NCI-H1105 treated with DMSO at 0.1 percent for 48 hours (cell line): ENCODE data around the gene CLTCL1.

Source experiments
- DNase-seq: peaks from one replicate; lab custom pipeline; 2025; lab: John Stamatoyannopoulos, UW

The CLTCL1 gene

DNA sequence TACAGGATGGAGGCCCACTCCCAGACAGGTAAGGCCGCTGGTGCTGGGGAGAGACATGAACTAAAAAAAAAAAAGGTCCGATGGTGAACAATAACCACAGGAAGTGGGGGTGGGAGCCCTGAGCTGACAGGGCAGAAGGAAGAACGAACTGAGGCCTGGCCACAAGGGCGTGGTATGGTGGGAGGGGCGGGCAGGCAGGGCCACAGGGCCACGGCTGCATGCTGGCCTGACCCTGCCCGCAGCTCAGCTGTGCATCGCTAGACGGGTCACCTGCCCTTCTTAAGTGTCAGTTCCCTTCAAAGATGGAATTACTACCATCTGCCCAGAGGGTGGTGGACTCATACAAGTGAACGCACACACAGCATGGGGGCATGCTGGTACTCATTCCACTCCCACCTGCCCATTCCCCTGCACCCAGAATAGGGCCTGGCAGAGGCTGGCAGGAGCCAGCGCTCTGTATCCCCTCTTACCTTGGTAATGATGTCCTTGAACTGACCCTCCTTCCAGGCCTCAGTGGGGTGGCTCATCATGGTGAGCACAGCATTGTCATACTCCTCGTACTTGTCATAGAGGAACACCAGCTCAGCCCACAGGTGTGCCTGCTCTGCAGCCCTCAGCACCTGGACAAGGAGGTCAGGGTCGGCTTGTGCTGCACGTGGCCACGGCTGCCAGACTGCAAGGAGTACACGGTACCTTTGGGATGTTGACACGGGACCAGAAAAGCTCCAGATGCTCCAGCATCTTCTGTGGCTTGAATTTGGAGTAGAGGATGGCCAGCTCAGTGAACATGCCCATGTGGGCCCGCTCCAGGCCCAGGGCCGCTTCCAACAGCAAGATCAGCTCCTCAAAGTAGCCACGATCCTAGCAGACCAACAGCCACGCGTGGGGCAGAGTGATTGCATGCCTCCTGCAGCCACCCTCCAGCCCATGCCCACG is 95.5 kb downstream of the CLTCL1 start:
- no peak for DNase-seq

DNA sequence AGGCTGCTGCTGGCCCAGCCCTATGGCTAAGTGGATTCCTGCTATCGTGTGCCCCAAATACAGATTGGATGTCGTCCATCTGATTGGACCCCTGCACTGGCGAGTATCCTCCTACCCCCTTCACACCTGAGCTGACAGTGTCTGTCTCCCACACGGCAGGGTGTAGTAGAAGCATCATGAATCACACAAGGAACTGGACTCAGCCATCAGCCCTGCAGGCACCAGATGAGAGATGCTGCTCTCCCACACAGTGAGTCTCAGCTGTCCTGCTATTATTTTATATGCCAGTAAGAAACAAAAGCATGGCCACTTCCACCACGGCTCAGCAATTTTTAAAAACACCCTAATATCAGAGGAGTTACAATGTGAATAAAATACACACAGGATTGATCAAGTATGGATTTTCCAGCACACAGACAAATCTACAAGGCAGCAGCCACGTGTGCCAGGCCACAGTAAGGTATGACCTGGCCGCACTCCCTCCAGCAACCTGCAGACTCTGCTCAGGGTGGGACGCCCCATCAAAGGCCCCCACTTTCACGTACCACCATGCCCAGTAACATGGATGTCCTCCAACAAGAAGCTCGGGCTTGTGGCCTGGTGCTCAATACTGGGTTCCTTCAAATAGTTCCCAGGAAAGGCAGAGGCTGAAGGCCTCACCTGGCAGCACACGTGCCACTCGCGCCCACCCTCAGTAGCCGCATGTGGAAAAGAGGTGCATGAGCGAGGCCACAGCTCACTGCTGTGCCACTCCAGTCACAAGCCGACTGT is 96.6 kb downstream of the CLTCL1 start:
- DNase-seq, result no peak

DNA sequence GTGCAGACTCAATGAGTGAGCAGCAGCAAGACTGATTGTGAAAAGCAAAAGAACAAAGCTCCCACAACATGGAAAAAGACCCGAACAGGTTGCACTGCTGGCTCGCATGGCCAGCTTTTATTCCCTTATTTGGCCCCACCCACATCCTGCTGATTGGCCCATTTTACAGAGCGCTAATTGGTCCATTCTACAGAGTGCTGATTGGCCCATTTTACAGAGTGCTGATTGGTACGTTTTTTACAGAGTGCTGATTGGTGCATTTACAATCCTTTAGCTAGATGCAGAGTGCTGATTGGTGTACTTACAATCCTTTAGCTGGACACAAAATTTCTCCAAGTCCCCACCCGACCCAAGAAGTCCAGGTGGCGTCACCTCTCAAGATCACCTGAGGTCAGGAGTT is 97.6 kb downstream of the CLTCL1 start:
- no peak for DNase-seq

DNA sequence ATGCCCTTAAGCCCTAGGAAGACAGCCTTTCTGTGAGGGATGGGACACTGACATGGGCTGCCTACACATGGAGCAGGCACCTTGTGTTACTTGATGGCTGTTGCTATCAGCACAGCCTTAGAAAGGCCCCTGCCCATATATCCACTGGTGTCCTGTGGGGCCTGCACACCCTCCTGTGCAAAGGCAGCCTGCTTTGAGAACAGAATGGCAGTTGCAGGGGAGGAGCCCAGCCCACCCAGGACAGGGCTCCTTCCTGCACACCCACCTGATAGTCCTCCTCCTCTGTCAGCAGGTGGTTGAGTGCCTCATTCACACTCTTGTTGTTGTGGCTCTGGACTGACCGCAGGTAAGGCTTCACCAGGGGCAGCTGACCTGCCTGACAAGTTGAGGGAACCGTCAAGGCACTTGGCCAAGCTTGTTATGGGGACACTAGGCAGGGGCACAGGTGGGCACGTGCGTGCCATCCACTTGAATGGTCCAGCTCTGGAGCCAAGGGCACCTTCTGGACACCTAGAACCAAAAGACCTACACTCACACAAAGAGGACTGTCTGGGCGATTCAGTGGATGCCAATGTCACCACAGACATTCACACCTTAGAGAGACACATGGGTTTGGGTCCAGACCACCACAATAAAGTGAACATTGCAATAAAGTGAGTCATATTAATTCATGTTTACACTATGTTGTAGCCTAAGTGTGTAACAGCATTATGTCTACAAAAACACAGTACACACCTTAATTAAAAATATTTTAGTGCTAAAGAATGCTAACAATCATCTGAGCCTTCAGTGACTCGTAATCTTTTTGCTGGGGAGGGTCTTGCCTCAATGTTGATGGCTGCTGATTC is 103.6 kb downstream of the CLTCL1 start:
- DNase-seq, result no peak

DNA sequence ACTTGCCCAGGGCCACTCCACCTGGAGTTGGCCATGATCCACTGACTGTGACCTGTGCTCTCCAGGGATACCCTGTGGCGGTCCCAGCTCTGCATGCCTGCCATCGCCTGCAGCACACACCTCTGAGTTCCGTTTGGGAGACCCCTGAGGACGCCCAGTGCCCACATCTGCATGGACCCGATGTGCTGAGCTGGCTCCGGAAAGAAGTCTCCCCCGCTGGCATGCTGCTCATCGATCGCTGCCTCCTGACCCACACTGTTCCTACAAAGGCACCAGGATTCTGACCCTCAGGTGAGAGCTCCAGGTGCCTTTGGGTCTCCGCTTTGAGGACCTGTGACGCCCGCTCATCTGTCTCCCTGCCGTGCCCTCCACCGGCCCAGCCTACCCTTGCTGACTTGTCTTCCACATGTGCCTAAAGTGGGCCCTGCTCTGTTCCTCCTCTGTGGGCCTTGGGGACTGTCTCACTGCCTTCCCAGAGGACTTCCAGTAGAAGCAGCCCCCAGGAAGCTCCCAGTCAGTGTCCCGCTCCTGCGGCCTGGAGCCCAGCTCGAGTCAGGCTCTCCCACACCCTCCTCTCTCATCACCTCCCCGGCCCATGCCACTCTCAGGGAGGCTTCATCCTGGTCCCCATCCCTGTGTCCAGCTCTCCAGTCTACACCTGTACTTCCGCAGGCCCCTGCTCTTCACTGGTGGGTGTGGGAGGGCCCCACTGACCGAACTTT is 107.1 kb downstream of the CLTCL1 start:
- DNase-seq, result no peak

DNA sequence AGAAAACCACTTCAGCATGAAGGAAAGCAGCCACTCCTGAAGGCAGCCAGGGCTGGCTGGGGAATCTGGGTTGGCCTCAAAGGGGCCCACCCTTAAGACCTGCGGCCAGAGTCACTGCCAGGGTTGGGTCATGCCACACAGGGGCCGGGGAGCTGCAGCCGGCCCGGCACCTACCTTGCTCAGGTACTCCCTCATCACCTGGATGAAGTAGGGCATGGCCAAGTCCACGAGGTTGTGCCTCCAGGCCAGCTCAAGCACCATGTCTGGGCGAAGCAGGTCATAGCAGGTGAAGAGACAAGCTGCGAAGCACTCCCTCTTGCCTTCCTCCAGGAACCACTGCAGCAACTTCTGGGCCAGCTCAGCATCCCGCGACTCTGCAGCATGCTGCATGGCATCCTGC is 108.3 kb downstream of the CLTCL1 start:
- no peak for DNase-seq

DNA sequence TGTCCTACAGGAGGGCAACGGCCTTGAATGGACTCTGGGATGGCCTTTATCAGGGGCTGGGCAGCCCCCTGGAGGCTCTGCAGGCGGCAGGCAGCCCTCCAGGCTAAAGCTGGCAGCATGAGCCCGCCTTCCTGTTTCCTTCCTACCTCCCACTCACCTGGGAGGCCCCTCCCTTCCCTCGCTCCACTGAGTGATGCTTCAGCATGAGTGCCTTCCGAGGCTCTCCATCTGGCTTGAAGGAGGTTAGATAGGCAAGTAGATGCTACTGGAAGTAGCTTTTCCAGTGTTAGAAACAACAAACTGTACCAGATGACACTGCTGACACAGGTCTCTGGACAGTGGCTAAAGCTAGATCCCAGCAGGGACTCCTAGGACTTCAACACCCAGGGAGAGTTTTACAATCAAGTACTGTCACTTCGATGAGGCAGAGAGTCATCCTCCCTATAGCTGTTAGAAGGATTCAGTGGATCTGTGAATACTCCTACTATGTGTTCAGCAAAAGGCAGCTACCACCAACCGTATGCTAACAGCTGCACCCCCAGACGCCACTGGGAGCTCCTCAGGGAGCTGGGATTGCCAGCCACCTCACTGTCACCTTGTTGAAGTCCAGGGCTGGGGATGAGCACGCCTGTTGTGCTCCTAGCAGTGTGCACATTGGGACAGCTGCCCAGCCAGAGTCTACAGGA is 108.9 kb downstream of the CLTCL1 start:
- DNase-seq, result no peak

DNA sequence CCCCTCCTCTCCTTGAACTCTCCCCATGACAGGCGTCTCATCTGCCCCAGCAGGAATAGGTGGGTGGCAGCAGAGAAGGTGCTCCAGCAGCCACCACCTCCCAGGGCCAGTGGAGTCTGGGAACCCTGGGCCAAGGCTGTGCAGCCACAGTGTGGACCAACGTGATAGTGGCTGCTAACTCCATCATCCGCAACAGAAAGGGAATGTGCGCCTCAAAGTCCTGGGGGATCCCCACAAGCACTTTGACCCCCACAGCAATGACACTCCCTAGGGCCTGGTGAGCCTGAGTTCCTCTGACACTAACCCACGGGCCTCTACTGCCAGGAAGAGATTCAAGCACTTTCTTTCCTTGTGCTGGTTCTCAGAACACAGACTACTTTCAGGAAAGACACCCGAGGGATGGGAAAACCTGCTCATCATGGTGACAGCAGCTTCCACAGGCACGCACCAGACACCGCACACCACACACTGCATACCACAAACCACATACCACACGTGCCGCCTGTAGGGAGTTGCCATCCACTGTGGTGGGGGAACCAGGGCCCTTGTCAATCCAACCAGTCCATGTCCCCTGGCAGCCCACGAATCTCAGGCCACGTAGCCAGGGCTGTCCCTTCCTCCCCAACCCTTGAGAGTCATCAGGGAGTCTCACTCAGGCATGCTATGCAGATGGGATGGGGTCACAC is 109.6 kb downstream of the CLTCL1 start:
- DNase-seq, result no peak

DNA sequence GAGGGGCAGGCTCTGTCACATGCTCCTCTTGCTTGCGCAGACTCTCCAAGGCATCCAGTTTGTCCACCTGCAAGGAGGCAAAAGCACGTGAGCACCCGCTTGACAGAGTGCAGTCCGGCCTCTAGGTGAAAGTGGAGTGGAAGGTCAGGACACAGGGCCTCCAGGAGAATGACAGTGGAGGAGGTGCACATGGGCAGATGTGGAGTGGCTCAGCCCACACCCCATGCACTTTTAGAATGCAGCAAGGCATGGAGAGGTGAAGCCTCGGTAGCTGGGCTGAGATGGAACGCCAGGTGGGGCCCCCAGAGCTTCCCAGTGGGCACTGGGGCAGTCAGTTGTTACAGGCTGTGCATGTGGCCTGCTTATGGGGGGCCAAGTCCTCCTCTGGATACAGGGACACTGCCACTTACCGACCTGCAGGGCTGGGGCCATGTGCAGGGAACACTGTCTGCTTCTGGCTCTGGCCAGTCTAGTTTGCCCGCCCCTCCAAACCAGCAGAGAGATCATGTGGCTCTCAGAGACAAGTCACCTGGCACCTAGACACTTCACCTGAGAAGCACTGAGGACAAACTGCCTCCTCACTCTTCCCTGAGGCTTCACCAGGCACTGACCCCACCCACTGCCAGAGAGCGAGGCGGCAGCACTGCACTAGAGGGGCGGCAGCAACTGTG is 110.6 kb downstream of the CLTCL1 start:
- no peak for DNase-seq

DNA sequence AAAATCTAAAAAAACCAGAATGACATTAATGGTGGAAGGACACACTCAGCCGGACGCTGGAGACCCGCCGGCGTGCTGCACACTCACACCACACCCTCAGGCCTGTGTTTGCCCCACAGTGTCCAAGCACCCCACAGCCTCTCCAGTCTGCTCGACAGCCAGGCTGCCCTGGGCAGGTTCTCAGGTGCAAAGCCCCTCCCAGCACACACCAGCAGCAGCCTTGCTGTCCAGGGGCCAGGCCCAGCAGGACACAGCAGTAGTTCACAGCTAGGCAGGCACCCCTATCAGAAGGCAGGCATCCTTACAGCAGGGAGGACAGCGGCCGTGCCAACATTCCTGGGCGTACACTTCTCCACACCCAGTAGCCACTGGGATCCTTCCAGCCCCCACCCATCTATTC is 111.3 kb downstream of the CLTCL1 start:
- DNase-seq, result no peak

DNA sequence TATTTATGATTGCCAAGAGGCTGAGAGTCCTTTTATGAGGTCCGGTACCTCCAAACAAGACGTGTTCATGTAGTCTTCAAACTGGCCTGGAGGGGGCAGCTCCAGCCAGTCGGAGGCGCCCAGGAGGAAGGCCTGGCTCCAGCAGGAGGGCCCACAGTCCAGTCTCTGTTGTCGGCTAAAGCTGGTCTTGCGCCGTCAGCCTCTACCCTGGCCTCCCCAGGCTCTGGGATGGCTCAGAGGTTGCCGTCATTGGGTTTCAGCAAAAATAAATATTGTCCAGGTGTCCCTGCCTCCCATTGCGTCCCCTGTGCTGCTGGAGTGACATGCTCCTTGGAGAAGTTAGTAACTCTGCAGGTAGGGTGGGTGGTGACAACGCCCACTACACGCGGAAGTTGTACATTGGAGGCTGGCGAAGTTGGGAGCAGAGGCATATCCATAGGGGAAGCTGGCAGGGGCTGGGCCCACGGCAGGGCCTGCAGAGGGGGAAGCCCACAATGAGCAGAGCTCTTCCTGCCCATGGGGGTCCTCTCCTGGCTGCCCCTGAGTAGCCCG is 111.9 kb downstream of the CLTCL1 start:
- DNase-seq, result peak; percentile 62

DNA sequence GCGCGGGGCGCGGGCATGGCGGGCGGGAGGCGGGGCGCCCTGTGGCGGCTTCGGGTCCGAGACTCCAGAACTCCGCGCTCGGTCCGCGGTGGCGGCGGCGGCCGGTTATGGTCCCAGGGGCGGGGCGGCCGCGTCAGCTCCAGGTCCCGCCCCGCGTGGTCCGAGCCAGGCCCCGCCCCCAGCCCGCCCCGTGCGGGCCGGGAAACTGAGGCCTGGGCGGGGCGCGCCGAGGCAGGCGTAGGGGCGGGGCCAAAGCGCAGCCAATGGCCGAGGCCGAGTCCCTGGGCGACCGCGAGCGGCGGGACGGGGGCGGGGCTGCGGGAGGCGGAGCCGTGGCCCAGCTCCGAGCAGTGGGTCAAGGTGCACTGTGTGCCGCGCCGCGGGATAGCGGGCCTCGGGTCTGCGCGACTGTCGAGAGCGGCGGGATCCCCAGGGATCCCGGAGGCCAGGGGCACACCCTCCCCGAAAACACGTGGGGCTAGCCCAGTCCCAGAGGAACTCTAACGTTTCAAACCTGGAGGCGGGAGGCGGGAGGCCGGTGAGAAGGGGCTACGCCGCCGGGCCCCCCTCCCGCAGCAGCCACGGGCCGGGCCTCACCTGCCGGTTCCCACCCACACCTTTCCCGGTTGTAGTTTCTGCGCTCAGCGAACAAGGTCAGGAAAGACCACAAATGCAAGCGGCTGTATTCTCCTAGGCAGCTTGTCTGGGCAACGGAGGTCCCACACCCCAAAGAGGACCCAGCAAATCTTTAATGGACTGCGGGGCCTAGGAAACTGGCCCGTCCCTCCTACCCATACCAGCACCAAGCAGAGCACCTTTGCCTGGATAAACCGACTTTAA is 112.6 kb downstream of the CLTCL1 start, which contains the start of gene SLC25A1:
TSS of gene SLC25A1 (minus strand) at position 80 of the 840 bp plus-strand sequence. CDS start at position 17, 63 bp downstream.
- peak; percentile 70 for DNase-seq

DNA sequence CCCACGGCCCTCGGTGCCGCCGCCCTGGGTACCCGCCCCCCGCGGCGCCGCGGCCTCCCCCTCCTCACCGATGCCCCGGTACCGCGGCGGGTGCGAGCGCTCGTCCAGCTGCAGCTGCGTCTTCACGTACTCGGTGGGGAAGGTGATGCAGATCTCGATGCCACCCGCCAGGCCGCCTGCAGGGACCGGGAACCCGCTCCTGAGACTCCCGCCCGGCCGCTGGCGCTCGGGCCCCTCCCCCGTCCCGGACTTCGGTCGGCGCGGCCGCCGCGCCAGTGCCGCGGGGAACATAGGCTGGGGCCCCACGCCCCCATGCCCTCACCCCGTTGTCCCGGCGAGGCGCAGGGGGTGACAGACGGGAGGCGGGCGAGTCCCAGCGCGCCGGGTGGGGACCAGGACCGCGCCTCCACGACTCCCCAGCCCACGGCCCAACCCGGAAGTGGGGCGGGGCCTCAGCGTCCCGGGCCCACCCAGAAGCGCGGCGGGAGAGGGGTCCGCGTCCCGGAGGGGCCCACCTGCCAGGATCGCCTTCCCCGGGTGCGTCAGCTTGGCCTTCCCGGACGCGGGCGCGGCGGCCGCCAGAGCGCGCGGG is 113.4 kb downstream of the CLTCL1 start:
- DNase-seq, result no peak

DNA sequence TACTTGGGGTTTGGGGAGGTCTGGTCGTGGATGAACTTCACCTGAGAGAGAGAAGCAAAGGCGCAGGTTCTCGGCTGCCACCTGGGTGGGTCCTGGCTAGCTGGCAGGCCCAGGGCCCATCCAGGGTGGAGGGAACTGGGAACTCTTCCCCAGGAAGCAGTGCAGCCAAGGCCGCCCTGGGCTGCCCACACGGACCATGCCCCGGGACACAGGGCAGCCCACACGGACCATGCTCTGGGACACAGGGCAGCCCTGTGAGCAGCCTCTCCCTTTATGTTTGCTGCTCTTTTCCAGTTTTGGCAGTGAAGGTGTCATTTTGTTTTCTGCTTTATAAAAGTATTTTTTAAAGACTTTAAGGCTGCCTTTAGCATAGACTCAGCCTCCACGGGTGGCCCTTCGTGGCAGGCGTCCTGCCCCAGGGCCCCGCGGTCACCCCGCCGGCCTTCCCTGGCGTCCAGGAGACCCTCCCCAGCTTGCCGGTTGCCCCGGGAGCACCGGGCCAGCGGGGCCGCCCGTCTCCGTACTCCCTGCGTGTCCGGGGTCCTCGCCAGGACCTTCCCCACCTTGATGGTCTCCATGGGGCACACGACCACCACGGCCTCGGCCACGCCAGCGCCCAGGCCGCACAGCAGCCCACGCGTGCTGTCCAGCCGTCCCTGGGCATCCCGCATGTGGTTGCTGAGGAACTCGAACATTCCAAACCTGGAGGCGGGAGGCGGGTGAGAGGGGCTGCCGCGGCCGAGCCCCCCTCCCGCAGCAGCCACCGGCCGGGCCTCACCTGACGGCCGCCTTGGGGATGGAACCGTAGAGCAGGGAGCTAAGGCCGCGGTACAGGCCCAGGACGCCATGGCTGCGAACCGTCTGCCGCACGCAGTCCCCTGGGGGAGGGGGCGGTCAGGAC is 114.1 kb downstream of the CLTCL1 start:
- no peak for DNase-seq

DNA sequence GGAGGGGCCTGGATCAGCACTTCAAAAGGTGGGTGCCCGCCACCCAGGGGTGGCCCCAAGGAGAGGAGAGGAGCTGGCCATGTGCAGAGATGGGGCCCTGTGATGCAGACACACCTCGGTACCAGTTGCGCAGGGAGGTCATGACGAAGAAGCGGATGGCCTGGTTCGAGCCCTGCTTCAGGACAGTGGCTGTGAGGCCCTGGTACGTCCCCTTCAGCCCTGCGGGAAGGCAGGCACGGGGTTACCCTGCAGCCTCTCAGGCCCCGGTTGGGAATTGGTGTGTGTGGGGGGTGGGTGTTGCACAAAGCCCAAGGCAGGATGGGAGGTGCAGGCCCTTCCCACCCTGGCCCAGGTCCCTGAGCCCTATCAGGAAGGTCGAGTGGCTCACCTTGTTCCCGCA is 114.8 kb downstream of the CLTCL1 start:
- DNase-seq, result no peak

DNA sequence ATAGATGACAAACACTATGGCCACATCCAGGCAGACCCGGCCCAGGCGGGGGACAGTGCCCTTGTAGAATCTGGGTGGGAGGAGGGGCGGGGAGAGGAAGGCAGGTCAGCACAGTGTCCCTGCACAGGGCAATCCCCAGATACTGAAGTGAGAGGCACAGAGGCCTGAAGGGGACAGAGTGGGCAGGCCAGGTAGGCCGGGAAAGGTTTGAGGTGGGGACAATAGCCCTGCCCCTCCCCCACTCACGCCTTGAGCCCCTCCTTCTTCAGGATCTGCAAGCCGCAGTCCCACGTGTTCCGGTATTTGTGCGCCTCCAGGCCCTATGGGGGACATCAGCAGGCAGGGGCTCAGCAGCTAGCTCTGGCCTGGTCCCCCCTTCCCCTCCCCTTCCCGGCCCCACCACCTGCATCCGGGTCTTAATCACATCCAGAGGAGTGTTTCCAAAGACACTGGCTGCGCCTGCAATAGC is 115.3 kb downstream of the CLTCL1 start:
- no peak for DNase-seq
